ENCODE data around the gene PIK3R5. TPM values are rescaled to one million over a fixed set of nuclear protein-coding genes. Genes with fewer than 3 reads are reported as not detected.

Gene PIK3R5
- polyA plus RNA-seq, 3 donors: 32.1 to 127 (median 47.5) TPM

GRCh38 chr17:8855477-8856204, 109.9 kb downstream of the PIK3R5 start:
- H3K27ac Mint-ChIP-seq: no peak overlapping the region

DNA sequence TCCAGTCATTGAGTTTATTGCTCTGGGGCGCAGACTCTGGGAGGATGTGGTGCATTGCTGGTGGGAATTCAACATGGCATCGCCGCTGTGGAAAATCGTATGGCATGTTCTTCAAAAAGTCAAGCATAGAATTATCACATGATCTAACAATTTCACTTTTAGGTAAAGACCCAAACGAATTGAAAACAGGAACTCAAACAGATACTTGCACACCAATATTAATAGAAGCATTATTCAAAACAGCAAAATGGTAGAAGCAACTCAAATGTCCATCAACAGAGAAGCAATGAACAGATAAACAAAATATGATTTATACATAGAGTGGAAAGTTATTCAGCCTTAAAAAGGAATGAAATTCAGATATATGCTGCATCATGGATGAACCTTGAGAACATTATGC, 113.9 kb downstream of the PIK3R5 start:
- DNase-seq: no peak
- Histone ChIP-seq H3K36me3 (replicated peaks in 1 of 2; ENCODE audit: control insufficient read depth in 1 of 2, insufficient read depth in 2 of 2, low read length in 2 of 2) (peaks cover 31 to 75% of the 10 kb centered on the region in 2 donors), H3K4me3 (replicated peaks in 1 of 3; ENCODE audit: low read depth in 2 of 3, low read length in 3 of 3) (no peak overlapping the region), H3K4me2 (replicated peaks; ENCODE audit: extremely low read depth, low read length, poor library complexity, severe bottlenecking) (no peak overlapping the region), H3K9ac (ENCODE audit: insufficient read depth, low read length, poor library complexity, severe bottlenecking) (no peak overlapping the region), H3K27ac (ENCODE audit: low read depth in 1 of 2, low read length in 2 of 2) (no peak overlapping the region), H3K27me3 (ENCODE audit: control insufficient read depth in 2 of 2, insufficient read depth in 2 of 2, low read length in 2 of 2) (no peaks in the 10 kb centered on the region), H3K79me2 (ENCODE audit: insufficient read depth, low read length) (no peaks in the 10 kb centered on the region), H2AFZ (ENCODE audit: insufficient read depth, low read depth, low read length, poor library complexity, severe bottlenecking) (no peak overlapping the region), H3K9me3 (replicated peaks in 1 of 2; ENCODE audit: control insufficient read depth in 1 of 2, insufficient read depth in 1 of 2, low read length in 2 of 2) (no peaks in the 10 kb centered on the region), H3K4me1 (ENCODE audit: control insufficient read depth in 1 of 2, insufficient read depth in 2 of 2, low read length in 2 of 2) (no peaks in the 10 kb centered on the region), H4K20me1 (ENCODE audit: insufficient read depth, low read length) (no peaks in the 10 kb centered on the region)
- H3K27ac Mint-ChIP-seq: no peak overlapping the region
- H3K4me1 Mint-ChIP-seq: peaks cover 8% of the 10 kb centered on the region
- no peaks in the 10 kb centered on the region for H3K27me3 Mint-ChIP-seq (ENCODE audit: low read depth in 3 of 3)
- peaks cover 55 to 66% of the 10 kb centered on the region in 2 donors for H3K36me3 Mint-ChIP-seq
- WGBS (ENCODE audit: insufficient coverage): 100% methylated on average over 1 of the region's 5 CpGs
- TF ChIP-seq, protein P1, sequence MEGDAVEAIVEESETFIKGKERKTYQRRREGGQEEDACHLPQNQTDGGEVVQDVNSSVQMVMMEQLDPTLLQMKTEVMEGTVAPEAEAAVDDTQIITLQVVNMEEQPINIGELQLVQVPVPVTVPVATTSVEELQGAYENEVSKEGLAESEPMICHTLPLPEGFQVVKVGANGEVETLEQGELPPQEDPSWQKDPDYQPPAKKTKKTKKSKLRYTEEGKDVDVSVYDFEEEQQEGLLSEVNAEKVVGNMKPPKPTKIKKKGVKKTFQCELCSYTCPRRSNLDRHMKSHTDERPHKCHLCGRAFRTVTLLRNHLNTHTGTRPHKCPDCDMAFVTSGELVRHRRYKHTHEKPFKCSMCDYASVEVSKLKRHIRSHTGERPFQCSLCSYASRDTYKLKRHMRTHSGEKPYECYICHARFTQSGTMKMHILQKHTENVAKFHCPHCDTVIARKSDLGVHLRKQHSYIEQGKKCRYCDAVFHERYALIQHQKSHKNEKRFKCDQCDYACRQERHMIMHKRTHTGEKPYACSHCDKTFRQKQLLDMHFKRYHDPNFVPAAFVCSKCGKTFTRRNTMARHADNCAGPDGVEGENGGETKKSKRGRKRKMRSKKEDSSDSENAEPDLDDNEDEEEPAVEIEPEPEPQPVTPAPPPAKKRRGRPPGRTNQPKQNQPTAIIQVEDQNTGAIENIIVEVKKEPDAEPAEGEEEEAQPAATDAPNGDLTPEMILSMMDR (IDR thresholded peaks at IDR 0.05): no peak
- no peaks in the 10 kb centered on the region for H3K9me3 Mint-ChIP-seq
- intact Hi-C loops (cut with micrococcal nuclease): no loop called here
- H3K4me3 Mint-ChIP-seq: no peak overlapping the region

More at GRCh38 chr17:8855477-8856204, 109.9 kb downstream of the PIK3R5 start:
- Mint-ChIP-seq H3K27me3 (ENCODE audit: low read depth in 3 of 3) (no peaks in the 10 kb centered on the region), H3K4me1 (peaks cover 43% of the 10 kb centered on the region), H3K36me3 (peaks cover 28 to 45% of the 10 kb centered on the region in 2 donors), H3K9me3 (peaks cover 0 to 3% (median 0%) of the 10 kb centered on the region in 7 donors), H3K4me3 (no peak overlapping the region)
- H3K4me1 ChIP-seq (ENCODE audit: control insufficient read depth in 1 of 2, insufficient read depth in 2 of 2, low read length in 2 of 2): peaks cover 37% of the 10 kb centered on the region in 2 donors
- H3K4me2 ChIP-seq (replicated peaks; ENCODE audit: extremely low read depth, low read length, poor library complexity, severe bottlenecking): no peak overlapping the region
- no peak overlapping the region for H2AFZ ChIP-seq (ENCODE audit: insufficient read depth, low read depth, low read length, poor library complexity, severe bottlenecking)
- H3K9me3 ChIP-seq (replicated peaks in 1 of 2; ENCODE audit: control insufficient read depth in 1 of 2, insufficient read depth in 1 of 2, low read length in 2 of 2): no peaks in the 10 kb centered on the region
- H3K9ac ChIP-seq (ENCODE audit: insufficient read depth, low read length, poor library complexity, severe bottlenecking): no peak overlapping the region
- no peak for DNase-seq
- intact Hi-C loops (cut with micrococcal nuclease): loop anchor here in 1 of 2 donors (5.0 kb wide), 1 partner anchor 38 kb away; no protein-coding TSS in a partner anchor
- H3K79me2 ChIP-seq (ENCODE audit: insufficient read depth, low read length): peaks cover 13% of the 10 kb centered on the region
- no peaks in the 10 kb centered on the region for H4K20me1 ChIP-seq (ENCODE audit: insufficient read depth, low read length)
- peaks cover 6 to 37% of the 10 kb centered on the region in 2 donors for H3K36me3 ChIP-seq (replicated peaks in 1 of 2; ENCODE audit: control insufficient read depth in 1 of 2, insufficient read depth in 2 of 2, low read length in 2 of 2)
- WGBS (ENCODE audit: insufficient coverage): 80% methylated on average over 10 of the region's 17 CpGs
- no peak overlapping the region for H3K27ac ChIP-seq (ENCODE audit: low read depth in 1 of 2, low read length in 2 of 2)
- no peak overlapping the region for H3K4me3 ChIP-seq (replicated peaks in 1 of 3; ENCODE audit: low read depth in 2 of 3, low read length in 3 of 3)
- TF ChIP-seq, protein P1 (IDR thresholded peaks at IDR 0.05): no peak
- no peaks in the 10 kb centered on the region for H3K27me3 ChIP-seq (ENCODE audit: control insufficient read depth in 2 of 2, insufficient read depth in 2 of 2, low read length in 2 of 2)
